Measurements from ENCODE around the gene SBF2. TPM values are rescaled to one million over a fixed set of nuclear protein-coding genes. Genes with fewer than 3 reads are reported as not detected.

Gene SBF2
- total RNA-seq, 1 experiment from 2014 or later = 30.2 TPM

GRCh38 chr11:10017050-10017449 lies 277.0 kb downstream of the SBF2 start:
- H3K36me3 Mint-ChIP-seq (ENCODE audit: insufficient read depth in 1 of 3, low read depth in 3 of 3) = peaks cover under 1 to 2% (median 1%) of the 10 kb centered on the region in 3 experiments; a peak in 3 of 7 replicates
- no peak overlapping the region for H2BK15ac ChIP-seq (ENCODE audit: low read depth, low read length)
- no peak overlapping the region for H2BK12ac ChIP-seq (ENCODE audit: insufficient read length, low read depth, low read length)
- no peak overlapping the region for H3K27ac Mint-ChIP-seq
- H4K8ac ChIP-seq (replicated peaks; ENCODE audit: insufficient read length, low read depth, low read length) = no peak overlapping the region
- H3K23me2 ChIP-seq (ENCODE audit: insufficient read length, low read depth, low read length, poor library complexity, severe bottlenecking) = no peaks in the 10 kb centered on the region
- no peaks in the 10 kb centered on the region; the same call in 1 of the 2 replicates for H3K79me2 ChIP-seq (ENCODE audit: insufficient read depth, low read length)
- H3K4me1 ChIP-seq (ENCODE audit: insufficient read depth, low read length) = no peaks in the 10 kb centered on the region
- H3K27ac ChIP-seq (ENCODE audit: insufficient read length, low read depth, low read length) = no peak overlapping the region
- no peak overlapping the region for H2BK20ac ChIP-seq (ENCODE audit: low read depth, low read length, poor library complexity, severe bottlenecking)
- H4K20me1 ChIP-seq (ENCODE audit: control insufficient read depth, insufficient read depth, insufficient read length) = no peaks in the 10 kb centered on the region
- no peak overlapping the region for H3K23ac ChIP-seq (ENCODE audit: insufficient read length, low read depth, low read length)
- H3K4ac ChIP-seq (ENCODE audit: low read depth, low read length) = no peak overlapping the region
- H3K14ac ChIP-seq (ENCODE audit: insufficient read depth, low read length) = no peak overlapping the region
- H3K9me3 ChIP-seq (ENCODE audit: control insufficient read depth, low read depth, low read length) = no peaks in the 10 kb centered on the region
- no peak overlapping the region for H4K91ac ChIP-seq (ENCODE audit: insufficient read length, low read depth, low read length)
- no peaks in the 10 kb centered on the region for H3K27me3 ChIP-seq (ENCODE audit: insufficient read depth, low read length)
- WGBS (ENCODE audit: extremely low coverage, insufficient read length, low lambda C conversion rate) = no CpG with 5 or more reads among the region's 1 CpG
- H3T11ph ChIP-seq (ENCODE audit: low read length) = no peak overlapping the region
- H3K27me3 Mint-ChIP-seq (ENCODE audit: low read depth) = no peaks in the 10 kb centered on the region
- no peak overlapping the region for H2BK5ac ChIP-seq (ENCODE audit: insufficient read length, low read length)
- H2AFZ ChIP-seq (ENCODE audit: low read length) = no peak overlapping the region
- H3K4me3 Mint-ChIP-seq = no peak overlapping the region
- peaks cover 29 to 30% of the 10 kb centered on the region in 2 experiments for H3K4me1 Mint-ChIP-seq
- H4K5ac ChIP-seq (ENCODE audit: insufficient read length, low read depth, low read length) = no peak overlapping the region
- H2AK5ac ChIP-seq (ENCODE audit: insufficient read length, low read length) = no peak overlapping the region
- no peak overlapping the region for H3K4me2 ChIP-seq (ENCODE audit: insufficient read depth, insufficient read length, low read length)
- H3K9ac ChIP-seq (ENCODE audit: extremely low read depth, insufficient read length, low read length) = no peak overlapping the region
- H3K79me1 ChIP-seq (ENCODE audit: insufficient read depth, low read depth, low read length, poor library complexity, severe bottlenecking) = no peaks in the 10 kb centered on the region
- peaks cover 0 to 7% of the 10 kb centered on the region in 2 experiments; a peak in 3 of 5 replicates for H3K9me3 Mint-ChIP-seq
- no peak overlapping the region for H2BK120ac ChIP-seq (ENCODE audit: low read depth, low read length, poor library complexity, severe bottlenecking)
- TF ChIP-seq CTCF (conservative IDR thresholded peaks at IDR 0.05) = no peak
- H3K56ac ChIP-seq (ENCODE audit: insufficient read length, low read depth, low read length) = no peak overlapping the region
- no peak for DNase-seq
- H3K18ac ChIP-seq (ENCODE audit: insufficient read length, low read depth, low read length) = no peak overlapping the region

Measured in H9 (cell line).